Parathyroid adenoma (tissue), 2 donors: Measurements from ENCODE around the gene SMAD9.

Experiments
- H2AFZ ChIP-seq: fragments of 300-600 bp; sonication (generic); one replicate; pipeline ENCODE4 v1.7.0; 2017; ENCODE audit warnings: antibody characterized with exemption, mild to moderate bottlenecking
- H3K27ac ChIP-seq: fragments of 300-600 bp; sonication (generic); one replicate; pipeline ENCODE4 v1.7.0; 2017
- H3K27me3 ChIP-seq: fragments of 300-600 bp; sonication (generic); one replicate; pipeline ENCODE4 v1.7.0; 2017; ENCODE audit warnings: low read length; ENCODE audit not compliant: control insufficient read depth, insufficient read depth
- H3K36me3 ChIP-seq: fragments of 300-600 bp; sonication (generic); one replicate; pipeline ENCODE4 v1.7.0; 2017; ENCODE audit warnings: low read length; ENCODE audit not compliant: control insufficient read depth, insufficient read depth
- H3K4me1 ChIP-seq: fragments of 300-600 bp; sonication (generic); one replicate; pipeline ENCODE4 v1.7.0; 2017; ENCODE audit warnings: control low read depth
- H3K4me2 ChIP-seq: fragments of 300-600 bp; sonication (generic); one replicate; pipeline ENCODE4 v1.7.0; 2017; ENCODE audit warnings: low read length
- H3K4me3 ChIP-seq: fragments of 300-600 bp; sonication (generic); one replicate; pipeline ENCODE4 v1.7.0; 2017; ENCODE audit warnings: low read depth, low read length
- H3K79me2 ChIP-seq: fragments of 300-600 bp; sonication (generic); one replicate; pipeline ENCODE4 v1.7.0; 2017; ENCODE audit warnings: control low read depth
- H3K9ac ChIP-seq: fragments of 300-600 bp; sonication (generic); one replicate; pipeline ENCODE4 v1.7.0; 2017; ENCODE audit warnings: mild to moderate bottlenecking
- H3K9me3 ChIP-seq: fragments of 300-600 bp; sonication (generic); one replicate; pipeline ENCODE4 v1.7.0; 2017; ENCODE audit warnings: low read length; ENCODE audit not compliant: control insufficient read depth
- CTCF ChIP-seq: fragments of 300-600 bp; sonication (generic); IDR thresholded peaks from one replicate; pipeline ENCODE4 v1.7.0; 2017; ENCODE audit warnings: antibody characterized with exemption, mild to moderate bottlenecking
- donor health status: primary hyperparathyroidism.

Gene SMAD9

GRCh38 chr13:36841391-36841790 is 78.6 kb downstream of the SMAD9 start:
- no peaks in the 10 kb centered on the region for H3K4me1 ChIP-seq
- no peak overlapping the region for H3K4me2 ChIP-seq
- no peaks in the 10 kb centered on the region for H3K79me2 ChIP-seq
- TF ChIP-seq CTCF: no peak
- no peak overlapping the region for H3K9ac ChIP-seq
- no peak overlapping the region for H2AFZ ChIP-seq
- H3K4me3 ChIP-seq: no peak overlapping the region
- no peak overlapping the region for H3K27ac ChIP-seq
- no peaks in the 10 kb centered on the region for H3K27me3 ChIP-seq
- no peaks in the 10 kb centered on the region for H3K36me3 ChIP-seq
- no peaks in the 10 kb centered on the region for H3K9me3 ChIP-seq

- no peaks in the 10 kb centered on the region for H3K27me3 ChIP-seq
- no peak for TF ChIP-seq CTCF
- no peaks in the 10 kb centered on the region for H3K36me3 ChIP-seq
- H3K27ac ChIP-seq: no peak overlapping the region
- no peak overlapping the region for H2AFZ ChIP-seq
- no peaks in the 10 kb centered on the region for H3K9me3 ChIP-seq
- H3K4me1 ChIP-seq: no peaks in the 10 kb centered on the region
- H3K79me2 ChIP-seq: no peaks in the 10 kb centered on the region
- no peak overlapping the region for H3K4me2 ChIP-seq
- no peak overlapping the region for H3K4me3 ChIP-seq
- H3K9ac ChIP-seq: no peak overlapping the region
Measured at GRCh38 chr13:36840718-36841250, 79.3 kb downstream of the SMAD9 start.

GRCh38 chr13:36839981-36840380 is 80.1 kb downstream of the SMAD9 start:
- no peaks in the 10 kb centered on the region for H3K4me1 ChIP-seq
- no peak overlapping the region for H3K27ac ChIP-seq
- H3K79me2 ChIP-seq: no peaks in the 10 kb centered on the region

GRCh38 chr13:36839281-36839680 is 80.8 kb downstream of the SMAD9 start:
- H3K4me2 ChIP-seq: no peak overlapping the region
- H3K27me3 ChIP-seq: no peaks in the 10 kb centered on the region
- no peaks in the 10 kb centered on the region for H3K4me1 ChIP-seq
- H3K9me3 ChIP-seq: no peaks in the 10 kb centered on the region
- H3K36me3 ChIP-seq: no peaks in the 10 kb centered on the region
- no peak overlapping the region for H2AFZ ChIP-seq
- no peak overlapping the region for H3K27ac ChIP-seq
- H3K79me2 ChIP-seq: no peaks in the 10 kb centered on the region
- no peak for TF ChIP-seq CTCF
- H3K9ac ChIP-seq: no peak overlapping the region
- H3K4me3 ChIP-seq: no peak overlapping the region

More at GRCh38 chr13:36839981-36840380, 80.1 kb downstream of the SMAD9 start:
- Histone ChIP-seq H3K36me3 (no peaks in the 10 kb centered on the region), H3K27me3 (no peaks in the 10 kb centered on the region), H3K9ac (no peak overlapping the region), H2AFZ (no peak overlapping the region), H3K4me3 (no peak overlapping the region), H3K9me3 (no peaks in the 10 kb centered on the region), H3K4me2 (no peak overlapping the region)
- TF ChIP-seq CTCF: no peak

GRCh38 chr13:36837354-36838092 is 82.5 kb downstream of the SMAD9 start:
- H3K27me3 ChIP-seq: no peaks in the 10 kb centered on the region
- H3K79me2 ChIP-seq: no peaks in the 10 kb centered on the region
- H3K9ac ChIP-seq: no peak overlapping the region
- no peaks in the 10 kb centered on the region for H3K9me3 ChIP-seq
- no peak overlapping the region for H3K27ac ChIP-seq
- no peaks in the 10 kb centered on the region for H3K36me3 ChIP-seq
- no peak overlapping the region for H3K4me3 ChIP-seq
- no peak for TF ChIP-seq CTCF
- H3K4me2 ChIP-seq: no peak overlapping the region
- no peaks in the 10 kb centered on the region for H3K4me1 ChIP-seq
- no peak overlapping the region for H2AFZ ChIP-seq
